GM19025 (cell line): ENCODE results near the gene FLAD1.

Experiments
- ATAC-seq: cut with Tn5 transposase; IDR thresholded peaks from one replicate; pipeline ENCODE4 v1.9.1; 2021; ENCODE audit warnings: mild to moderate bottlenecking, low read depth, moderate library complexity; ENCODE audit not compliant: unreplicated experiment

The FLAD1 gene

DNA sequence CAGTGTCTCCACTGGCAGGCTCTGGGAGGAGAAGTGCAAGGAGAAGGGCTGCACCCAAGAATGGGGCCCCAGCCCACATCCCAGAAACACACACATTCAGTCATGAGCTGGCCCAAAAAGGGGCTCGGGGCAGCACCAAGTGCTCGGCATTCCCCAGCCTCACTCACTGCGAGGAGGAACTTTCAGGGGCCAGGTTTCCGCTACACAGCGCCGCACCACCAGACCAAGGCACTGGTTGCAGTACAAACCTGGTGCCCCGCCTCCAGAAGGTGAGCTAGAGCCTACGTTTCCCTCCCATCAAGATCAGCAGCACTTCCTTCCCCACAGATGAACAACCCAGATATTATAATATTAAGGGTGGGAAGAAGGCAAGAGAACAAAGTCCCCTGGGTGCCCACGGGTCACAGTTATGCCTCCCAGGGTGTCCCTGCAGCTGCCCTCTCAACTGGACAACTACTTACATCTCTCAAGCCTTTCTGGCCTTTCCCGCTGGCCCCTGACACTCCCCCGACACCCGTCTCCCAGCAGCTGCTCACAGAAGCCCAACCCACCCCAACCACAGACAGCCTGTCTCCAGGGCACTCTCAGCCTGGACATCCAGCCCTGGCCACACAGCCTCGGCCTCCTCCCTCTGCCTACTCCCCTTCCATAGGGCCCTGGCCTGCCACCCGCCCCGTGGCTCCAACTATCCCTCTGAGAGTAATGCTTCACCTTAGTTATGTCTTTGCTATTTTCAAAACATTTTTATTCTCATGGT lies 31.1 kb upstream of the FLAD1 start:
- no peak for ATAC-seq

DNA sequence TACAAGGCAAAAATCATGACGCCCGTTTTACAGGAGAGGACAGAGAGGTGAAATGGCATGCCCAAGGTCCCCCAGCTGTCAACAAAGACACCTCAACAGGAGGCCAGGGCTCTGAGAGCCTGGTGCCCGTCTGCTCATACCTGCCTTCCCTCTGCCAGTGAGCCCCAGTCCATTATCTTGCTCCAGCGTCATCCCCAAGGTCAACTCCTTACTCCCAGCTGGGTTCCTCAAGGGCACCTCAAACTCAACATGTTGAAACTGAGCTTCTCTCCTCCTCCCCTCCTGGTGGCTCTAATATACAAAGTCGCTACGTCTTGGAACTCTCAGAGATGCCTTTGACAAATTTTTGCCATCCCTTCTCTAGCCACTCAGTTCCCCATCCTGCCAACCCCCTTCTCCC lies 30.5 kb upstream of the FLAD1 start:
- no peak for ATAC-seq

GRCh38 chr1:154953611-154954038 lies 29.5 kb upstream of the FLAD1 start:
- no peak for ATAC-seq

DNA sequence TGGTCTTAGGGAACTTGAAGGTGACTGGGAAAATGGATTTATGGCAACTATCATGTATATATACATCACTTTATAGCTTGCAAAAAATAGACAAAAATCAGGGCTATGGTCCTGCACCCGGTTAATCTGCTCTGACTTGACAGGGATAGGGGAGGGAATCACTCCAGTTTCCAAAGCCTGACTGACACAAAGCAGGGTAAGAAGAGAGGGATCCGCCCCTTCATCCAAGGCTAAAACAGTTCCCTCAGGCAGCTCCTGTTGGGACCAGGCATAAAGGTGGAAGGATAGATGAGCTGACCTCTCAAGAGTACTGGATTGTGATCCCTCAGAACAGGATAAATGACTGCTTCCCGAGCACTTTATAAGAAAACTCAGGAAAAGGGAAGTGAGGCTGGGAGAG lies 28.6 kb upstream of the FLAD1 start:
- ATAC-seq = no peak

- peak; percentile 54 for ATAC-seq
Observed at GRCh38 chr1:154955039-154955717, 28.0 kb upstream of the FLAD1 start.

DNA sequence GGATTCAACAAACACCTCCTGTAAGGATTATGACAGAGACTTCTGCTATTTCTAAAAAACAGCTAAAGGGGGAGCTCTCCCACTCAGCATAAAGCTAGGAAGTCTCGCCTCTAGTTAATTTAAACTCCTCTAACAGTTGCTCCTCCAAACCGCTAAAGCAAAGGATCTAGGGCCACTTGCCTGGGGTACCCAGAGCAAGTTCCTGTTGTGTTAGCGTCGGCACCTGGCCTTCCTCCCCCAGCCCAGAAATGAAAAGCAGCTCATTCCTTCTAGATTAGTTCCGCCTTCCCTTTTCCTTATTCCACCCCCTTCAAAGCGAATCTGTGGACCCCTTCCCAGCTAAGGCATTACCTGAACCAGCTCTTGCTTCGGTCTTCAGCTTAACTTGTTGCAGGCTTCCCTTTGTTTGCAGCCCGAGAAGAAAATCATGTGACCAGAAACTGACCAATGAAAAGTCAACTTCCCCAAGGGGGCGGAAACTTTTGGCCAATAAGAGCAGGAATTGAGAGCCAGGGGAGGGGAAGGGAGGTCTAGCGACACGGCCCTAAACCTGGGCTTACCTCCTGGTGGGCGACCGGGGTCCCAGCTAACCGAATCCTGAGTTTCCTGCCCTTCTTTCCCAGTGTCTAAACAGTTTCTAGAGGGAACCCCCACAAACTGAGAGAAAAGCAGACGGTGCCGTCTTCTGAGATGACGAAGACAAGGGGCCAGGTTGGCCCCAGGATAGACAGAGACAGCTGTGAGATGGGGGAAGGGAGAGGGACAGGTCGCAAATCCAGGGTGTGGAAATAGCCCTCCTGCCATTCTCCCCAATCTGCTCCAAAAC lies 27.2 kb upstream of the FLAD1 start, which contains the start of gene PBXIP1:
Gene PBXIP1, minus strand, starts transcription at position 382 of the 826 bp plus-strand sequence. CDS start 2,378 bp downstream, outside the sequence.
- ATAC-seq = peak; percentile 53

DNA sequence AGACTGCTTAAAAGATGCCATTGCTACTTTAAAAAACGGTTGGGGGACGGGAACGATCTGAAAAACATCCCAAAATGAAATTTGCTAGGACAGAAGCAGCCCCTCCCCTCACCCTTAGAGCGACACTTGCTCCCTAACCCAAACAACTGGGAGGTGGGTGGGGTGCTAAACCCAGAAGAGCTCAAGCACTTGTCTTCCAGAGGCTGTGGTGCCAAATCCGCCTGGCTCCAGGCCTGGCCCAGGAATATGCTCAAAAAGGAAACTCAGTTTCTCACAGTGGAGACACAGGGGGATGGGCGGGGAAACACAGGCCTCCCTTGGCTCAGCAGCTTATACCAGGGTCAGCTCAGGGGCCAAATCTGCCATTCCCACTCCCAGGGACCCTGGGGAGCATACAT lies 26.6 kb upstream of the FLAD1 start:
- no peak for ATAC-seq

DNA sequence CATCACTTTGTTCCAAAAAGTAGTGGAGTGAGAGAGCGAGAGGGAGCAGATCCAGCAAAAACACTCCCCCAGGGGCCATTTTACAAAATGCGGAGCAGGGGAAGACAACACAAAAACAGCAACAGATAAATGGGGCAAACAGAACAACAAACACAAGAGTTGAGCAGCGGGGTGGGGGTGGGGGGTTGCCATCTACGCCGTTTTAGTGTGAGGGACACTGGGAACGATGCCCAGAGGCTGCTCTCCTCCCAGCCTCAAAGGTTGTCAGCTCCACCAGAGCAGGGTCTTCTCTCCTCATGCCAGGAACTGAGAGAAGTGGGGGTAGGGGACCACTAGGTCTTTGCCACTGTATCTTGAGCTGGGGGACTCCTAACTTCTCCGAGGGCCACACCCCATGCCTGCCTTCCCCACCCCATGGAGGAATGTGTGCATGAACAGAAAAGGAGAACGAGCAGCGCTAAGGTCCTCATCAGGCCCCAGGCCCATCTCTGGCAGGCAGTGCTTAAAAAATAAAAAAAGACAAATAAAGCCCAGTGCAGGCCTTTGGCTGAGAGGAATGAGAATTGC lies 26.0 kb upstream of the FLAD1 start:
- no peak for ATAC-seq

GRCh38 chr1:154958036-154958435 lies 25.1 kb upstream of the FLAD1 start:
- no peak for ATAC-seq

DNA sequence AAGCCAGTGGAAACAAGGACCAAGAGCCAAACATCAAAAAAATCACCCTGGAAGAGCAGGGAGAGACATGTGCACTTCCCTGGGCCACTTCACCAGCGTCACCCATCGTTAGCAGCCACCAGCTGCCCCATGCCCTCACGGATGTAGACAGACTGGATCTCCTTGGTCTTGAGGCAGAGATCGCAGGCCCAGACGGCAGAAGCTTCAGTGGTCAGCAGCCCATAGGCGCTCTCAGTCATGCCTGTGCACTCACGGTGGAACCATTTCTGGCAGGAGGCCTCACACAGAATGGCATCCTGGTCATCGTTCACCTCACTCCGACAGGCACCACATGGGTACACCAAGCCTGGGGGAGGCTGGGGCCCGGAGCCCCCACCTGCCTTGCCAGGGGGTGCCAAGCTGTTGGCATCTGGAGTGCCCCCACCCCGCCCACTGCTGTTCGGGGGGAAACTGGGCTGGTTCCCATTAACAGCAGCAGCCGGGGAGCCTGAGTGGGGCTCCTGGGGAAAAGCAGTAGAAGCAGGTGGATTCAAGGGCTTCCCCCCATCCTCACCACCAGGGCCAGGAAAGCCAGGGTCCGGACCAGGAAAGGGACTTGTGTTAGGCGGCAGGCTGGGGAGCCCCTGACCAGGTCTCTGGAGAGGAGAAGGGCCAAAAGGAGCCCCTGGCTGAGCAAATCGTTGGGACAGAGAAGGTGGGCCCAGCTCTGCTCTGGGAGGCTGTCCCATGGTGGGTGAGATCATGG lies 24.3 kb upstream of the FLAD1 start:
- ATAC-seq = no peak

GRCh38 chr1:154959426-154959780 lies 23.7 kb upstream of the FLAD1 start:
- no peak for ATAC-seq

GRCh38 chr1:154960446-154961136 lies 22.6 kb upstream of the FLAD1 start:
- ATAC-seq = no peak

DNA sequence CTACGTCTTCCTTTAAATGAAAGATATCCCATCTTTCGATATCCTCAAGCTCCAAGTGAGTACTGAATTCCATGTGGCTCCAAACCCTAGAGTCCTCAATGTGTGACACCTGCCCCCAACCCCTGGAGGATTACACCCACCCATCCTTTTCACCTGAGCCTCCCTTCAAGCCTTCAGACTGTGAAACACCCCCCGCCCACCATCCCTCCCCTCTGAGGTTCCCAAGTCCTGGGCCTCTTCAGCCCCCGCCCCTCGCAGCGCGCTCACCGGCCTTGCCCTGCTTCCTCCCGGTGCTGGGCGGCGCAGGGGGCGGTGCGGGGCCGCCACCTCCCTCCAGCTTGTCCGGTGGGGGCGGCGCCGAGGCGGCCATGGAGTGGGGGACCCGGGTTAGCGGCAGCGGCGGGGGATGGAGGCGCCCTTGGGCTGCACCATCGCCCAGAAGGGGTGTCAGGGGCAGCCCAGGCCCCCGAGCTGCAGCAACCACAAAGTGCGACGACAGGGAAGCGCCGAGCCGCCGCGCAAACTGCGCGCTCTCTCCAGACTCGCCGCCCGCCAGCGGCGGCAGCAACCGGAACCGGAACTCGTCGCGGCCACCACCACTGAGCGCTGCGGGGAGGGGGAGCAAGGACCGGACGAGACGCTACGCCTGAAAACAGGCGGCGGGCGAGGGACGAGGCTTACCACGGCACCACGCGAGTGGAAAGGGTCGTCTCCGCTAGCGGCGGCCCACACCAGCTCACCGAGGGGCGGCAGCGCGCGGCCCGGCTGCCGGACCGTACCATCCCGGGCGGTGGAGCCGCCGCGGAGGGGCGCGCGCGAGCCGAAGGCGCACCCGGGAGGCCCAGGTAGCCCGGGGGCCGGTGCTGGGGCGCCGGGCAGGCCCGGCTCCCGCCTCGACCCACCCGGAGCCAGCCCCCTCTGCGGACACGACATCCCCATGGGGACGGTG lies 21.7 kb upstream of the FLAD1 start, which contains the start of gene PYGO2:
Gene PYGO2, minus strand, starts transcription at position 576 of the 949 bp plus-strand sequence. Its CDS starts 206 bp downstream, at position 370.
- peak; percentile 82 for ATAC-seq

DNA sequence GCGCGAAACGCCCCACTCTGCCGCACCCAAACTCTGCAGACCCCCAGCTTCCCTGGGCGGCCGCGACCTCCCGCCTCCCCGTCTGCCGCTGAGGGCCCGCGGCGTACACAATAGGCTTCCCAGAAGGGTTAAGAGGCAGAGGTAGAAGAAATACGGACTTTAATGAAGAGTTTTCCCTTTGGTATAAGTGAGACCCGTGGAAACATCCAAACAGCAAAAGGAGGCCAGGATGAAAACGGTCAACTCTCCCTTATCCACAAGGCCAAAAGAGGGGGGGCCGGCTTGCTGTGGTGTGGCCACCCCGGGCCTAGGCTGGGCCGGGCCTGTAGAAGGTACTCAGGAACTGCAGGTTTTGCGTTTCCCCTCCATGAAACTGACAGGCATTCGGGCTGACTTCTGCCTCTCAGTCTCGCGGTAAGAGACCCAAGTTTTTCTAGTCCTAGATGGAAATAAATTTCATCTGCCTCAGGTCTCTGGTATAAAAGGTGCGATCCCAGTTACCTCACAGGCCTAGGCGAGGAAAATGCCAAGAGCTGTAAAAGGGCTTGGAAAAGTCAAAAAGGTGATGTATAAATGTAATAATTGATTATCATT lies 20.9 kb upstream of the FLAD1 start:
- ATAC-seq = no peak

DNA sequence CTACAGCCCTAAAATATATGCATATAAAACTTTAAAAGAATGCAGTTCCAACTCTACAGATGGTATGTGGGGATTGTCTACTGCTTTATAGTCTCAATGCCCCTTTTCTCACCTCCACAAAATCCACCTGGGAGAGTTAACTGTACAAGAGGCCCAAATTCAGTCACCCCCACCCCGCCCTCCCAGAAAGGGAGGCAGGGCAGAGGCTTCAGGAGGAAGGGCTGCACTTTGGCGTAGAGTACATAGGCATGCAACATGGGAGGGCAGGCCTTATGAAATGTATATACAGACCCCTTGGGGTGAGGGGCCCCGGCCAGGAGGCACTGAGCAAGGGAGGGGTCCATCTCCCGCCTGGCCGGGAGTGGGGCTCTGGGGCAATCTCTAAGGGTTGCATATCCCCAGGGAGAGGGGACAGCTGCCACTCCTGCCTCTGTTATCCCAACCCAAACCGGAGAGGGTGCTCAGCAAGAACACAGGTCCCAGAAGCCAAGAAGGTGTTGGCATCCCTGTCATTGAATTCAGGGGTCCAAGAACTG lies 20.3 kb upstream of the FLAD1 start:
- no peak for ATAC-seq

DNA sequence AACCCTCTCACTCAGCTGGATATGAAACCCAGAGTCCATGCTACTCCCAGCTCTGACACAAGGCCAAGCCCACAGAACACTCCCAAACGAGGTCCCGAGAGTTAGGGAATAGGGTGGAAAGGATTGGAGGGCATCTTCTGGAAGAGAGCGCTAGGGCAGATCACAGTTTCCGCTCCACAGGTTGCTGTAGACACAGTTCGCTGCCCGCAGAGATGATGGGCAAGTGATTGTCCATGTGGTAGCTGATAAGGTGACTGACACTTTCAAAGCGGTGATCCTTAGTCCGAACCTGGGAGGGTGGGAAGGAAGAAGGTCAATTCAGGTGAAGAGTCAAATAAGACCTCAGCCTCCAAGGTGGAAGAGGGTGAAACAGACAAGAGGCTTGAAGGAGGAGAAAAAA lies 19.5 kb upstream of the FLAD1 start:
- ATAC-seq = no peak

DNA sequence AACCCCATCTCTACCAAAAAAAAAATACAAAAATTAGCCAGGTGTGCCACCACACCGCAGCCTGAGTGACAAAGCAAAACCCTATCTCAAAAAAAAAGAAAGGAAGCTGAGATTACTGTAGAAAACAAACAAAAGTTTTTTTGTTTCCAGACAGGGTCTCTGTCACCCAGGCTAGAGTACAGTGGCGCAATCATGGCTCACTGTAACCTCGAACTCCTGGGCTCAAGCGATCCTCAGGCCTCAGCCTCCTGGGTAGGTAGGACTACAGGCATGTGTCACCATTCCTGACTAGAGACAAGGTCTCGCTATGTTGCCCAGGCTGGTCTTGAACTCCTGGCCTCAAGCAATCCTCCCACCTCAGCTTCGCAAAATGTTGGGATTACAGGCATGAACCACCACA lies 18.8 kb upstream of the FLAD1 start:
- ATAC-seq = no peak

DNA sequence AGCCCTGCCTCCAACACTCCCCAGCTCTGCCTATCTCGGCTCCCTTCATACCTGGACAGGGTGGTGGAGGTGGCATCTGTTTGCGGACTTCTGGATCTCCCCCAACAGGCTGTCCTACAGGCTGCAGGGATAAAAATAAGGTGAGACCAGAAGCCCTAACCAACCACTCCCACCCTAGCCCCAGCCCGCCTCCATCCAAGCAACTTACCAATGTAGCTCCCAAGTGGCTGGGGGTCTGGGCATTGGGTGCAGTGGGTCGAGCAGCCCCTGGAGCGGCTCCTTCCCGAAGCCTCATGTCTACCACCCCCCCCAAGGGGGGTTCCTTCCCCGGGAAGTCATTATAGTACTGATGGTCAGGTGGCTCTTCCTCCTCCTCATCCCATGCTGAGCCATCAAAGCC lies 17.0 kb upstream of the FLAD1 start:
- no peak for ATAC-seq
